ENCODE data around the gene IL19.
A peak's percentile ranks its signal among the peaks of the same experiment; 100 is the strongest.

The IL19 gene

DNA sequence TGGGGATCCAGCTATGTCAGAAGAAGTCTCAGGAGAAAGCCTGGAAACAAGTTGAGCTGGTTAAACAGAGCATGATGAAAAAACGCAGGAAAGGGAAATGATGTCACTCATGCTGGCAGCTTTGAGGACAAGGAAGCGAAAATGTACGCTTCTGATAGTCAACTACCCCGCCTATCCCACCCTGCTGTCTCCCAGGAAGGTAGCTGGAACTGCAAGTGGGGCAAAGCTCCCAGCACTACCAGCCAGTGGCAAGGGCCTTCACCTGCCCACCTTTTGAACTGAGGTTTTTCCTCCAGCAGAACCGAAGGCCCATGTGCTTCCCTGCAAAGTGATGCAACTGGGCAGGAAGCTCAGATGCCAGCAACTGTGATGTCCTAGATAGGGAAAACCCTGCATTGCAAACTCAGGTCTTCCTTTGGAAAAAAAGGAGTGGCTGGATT, 88.5 kb downstream of the IL19 start:
- DNase-seq (ENCODE audit: low spot score), result no peak

DNA sequence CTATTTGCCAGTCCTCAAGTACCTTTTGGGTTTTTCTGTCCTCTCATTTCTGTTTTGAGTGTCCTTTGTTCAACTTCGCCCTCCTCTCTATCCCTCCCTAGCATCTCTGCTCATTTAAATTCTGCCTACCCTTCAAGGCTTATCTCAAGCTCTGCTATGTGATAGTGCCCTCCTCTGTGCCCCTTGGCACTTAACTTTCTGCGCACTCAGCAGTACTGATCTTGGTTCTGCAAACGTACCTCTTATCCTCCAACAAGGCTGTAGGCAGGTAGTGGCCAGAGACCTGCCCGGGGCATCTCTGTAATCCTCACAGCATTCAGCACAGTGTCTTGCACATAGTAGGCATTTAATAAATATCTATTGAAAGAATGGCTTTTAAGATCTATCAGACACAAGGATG, 89.6 kb downstream of the IL19 start:
- no peak for DNase-seq (ENCODE audit: low spot score)

DNA sequence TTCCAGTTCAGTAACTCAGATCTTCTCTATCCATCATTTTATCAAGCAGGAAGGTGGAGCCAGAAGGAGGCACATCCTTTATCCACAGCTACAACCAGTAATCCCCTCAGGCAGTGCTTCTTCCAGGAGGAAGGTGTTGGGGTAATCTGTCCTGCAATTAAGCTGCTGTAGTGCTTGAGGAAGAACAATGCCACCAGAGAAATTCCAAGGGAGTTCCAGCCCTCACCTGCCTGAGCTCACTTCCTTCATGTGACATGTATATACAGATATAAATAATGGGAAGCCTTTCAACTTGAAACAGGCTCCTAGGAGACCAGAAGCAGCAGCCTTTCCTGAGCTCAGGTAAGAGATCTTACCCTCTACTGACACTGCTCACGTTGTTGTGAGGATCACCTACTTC, 92.7 kb downstream of the IL19 start:
- no peak for DNase-seq (ENCODE audit: low spot score)

DNA sequence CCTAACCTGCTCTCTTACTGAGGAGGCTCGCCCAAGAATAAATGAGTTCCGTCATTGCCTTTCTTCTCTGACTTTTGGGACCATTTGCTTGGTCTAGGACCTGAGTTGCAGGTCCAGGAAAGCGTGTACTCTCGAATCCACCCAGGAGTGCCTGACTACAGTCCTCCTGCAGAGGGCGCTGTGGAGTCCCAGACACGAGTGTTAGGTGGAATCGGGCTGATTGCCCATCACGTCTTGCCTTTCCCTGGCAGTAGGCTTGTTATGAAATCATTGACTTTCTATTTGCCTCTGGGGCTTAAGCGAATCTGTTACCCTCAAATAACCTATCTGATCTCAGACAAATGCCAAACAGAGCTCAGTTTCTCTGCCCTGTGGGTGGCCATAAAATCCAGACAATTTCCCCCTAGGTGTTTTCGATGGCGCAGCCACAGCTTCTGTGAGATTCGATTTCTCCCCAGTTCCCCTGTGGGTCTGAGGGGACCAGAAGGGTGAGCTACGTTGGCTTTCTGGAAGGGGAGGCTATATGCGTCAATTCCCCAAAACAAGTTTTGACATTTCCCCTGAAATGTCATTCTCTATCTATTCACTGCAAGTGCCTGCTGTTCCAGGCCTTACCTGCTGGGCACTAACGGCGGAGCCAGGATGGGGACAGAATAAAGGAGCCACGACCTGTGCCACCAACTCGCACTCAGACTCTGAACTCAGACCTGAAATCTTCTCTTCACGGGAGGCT, 94.5 kb downstream of the IL19 start, which contains the start of gene IL20:
IL20 (plus strand) TSS at position 685 of the 733 bp plus-strand sequence. CDS start 230 bp downstream, outside the sequence.
- DNase-seq (ENCODE audit: low spot score), result peak; percentile 77

DNA sequence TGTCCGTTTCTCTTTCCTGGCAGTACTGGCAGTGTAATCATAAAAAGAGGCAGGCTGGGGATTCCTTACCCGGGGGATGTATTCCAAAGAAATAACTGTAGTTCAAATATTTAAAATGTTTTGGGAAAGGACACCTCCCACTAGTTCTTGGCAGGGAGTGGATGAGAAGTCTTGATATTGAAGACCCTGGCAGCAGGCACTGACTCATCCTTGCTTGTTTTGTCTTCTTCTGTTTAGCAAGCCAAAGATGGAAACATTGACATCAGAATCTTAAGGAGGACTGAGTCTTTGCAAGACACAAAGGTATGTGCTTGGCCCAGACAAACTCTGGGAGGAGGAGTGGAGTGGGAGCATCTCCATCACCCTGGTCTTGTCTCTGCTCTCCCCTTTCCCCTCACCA, 95.5 kb downstream of the IL19 start:
- DNase-seq (ENCODE audit: low spot score), result no peak

DNA sequence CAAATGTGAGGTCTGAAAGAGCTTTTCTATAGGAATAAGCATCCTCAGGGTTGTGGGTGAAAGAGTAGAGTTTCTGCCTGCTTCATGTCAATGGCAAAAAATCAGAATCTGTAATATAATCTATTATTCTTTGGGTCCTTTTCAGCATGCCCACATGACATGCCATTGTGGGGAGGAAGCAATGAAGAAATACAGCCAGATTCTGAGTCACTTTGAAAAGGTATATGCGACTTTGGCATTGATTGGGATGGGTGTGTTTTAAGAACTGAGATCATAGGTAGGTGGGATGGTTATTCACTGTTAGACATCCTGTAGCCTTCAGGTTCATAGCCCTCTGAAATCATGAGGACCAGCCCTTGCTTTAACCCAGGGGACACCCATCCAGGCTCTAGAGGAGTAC, 96.7 kb downstream of the IL19 start:
- DNase-seq (ENCODE audit: low spot score), result no peak

DNA sequence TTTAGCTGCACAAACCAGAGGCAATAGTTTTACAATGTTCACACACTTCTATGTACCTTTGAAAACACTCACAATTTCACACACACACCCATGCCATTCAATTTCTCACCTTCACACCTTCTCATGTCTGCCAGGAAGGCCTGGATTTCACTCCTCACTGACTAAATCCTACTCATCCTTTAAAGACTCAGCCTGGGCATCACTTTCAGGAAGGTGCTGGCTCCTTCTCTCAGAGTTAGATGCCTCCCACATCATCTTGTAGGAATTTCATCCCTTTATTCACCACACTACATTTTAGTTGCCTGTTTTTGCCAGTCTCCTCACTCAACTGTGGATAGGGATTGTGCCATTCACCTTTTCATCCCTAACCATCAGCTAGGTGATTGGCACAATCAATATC, 97.1 kb downstream of the IL19 start:
- no peak for DNase-seq (ENCODE audit: low spot score)

DNA sequence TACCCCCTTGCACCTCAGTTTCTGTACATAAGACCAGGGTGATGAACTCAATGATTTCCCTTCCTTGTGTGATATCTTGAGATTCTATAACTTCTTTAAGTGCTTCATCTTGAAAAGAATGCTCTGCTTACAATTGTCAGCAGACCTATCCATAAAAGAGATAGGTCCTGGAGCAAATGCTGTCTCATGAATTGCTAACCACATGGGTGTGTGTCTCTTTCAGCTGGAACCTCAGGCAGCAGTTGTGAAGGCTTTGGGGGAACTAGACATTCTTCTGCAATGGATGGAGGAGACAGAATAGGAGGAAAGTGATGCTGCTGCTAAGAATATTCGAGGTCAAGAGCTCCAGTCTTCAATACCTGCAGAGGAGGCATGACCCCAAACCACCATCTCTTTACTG, 97.7 kb downstream of the IL19 start:
- DNase-seq (ENCODE audit: low spot score), result no peak

DNA sequence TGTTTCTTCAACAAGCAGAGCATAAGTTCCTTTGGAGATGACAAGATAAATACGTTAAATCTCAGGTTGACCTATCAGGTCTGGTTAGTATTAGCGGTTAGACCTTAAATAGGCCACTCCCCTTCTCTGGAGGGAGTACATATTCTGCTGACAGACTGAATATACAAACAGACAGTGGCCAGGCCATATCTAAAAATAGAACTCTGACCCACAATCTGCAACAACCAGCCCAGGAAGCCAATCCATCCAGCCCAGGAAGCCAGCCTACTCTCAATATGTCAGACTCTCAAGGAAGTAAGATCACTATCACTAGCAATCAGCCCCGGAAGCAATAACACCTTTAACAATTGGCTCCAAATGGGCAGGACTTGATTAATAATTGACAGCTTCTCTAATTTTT, 101.6 kb downstream of the IL19 start:
- DNase-seq (ENCODE audit: low spot score), result no peak

DNA sequence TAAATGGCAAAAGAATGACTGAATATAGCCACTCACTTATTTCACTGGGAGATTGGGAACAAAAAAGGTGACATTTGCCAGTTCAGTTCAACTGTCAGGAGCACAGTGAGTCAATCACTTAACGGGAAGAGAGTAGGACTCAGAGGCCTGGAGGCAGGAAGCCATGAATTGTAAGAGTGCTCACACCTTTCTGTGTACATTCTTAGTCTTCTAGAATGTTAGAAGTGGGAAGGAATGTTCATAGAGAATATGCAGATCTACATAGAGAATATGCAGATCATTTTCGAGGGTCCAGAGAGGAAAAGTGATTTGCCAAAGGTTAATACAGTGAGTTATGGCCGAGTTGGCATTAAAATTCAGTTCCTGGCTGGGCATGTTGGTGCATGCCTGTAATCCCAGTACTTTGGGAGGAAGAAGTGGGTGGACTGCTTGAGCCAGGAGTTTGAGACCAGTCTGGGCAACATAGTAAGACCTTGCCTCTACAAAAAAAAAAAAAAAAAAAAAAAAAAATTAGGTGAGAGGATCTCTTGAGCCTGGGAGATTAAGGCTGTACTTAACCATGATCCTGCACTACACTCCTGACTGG, 103.1 kb downstream of the IL19 start:
- no peak for DNase-seq (ENCODE audit: low spot score)

DNA sequence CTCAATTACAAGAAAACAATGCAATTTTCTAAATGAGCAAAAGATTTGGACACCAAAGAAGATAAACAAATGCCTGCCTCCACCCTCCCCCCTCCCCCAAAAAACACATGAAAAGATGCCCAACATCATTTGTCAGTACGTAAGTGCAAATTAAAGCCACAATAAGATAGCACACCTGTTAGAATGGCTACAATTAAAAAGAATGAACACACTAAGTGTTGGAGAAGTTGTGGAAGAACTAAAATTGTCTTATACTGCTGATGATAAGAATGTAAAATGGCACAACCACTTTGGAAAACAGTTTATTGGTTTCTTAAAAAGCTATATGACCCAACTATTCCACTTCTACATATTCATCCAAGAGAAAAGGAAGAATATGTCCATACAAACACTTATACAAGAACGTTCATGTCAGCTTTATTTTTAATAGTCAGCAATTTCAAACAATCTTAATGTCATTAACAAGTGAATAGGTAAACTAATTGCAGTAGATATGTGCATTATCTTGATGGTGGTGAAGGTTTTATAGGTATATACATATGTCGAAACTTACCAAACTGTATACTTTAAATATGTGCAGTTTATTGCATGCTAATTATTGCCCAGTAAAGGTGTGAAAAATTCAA, 105.3 kb downstream of the IL19 start:
- no peak for DNase-seq (ENCODE audit: low spot score)

DNA sequence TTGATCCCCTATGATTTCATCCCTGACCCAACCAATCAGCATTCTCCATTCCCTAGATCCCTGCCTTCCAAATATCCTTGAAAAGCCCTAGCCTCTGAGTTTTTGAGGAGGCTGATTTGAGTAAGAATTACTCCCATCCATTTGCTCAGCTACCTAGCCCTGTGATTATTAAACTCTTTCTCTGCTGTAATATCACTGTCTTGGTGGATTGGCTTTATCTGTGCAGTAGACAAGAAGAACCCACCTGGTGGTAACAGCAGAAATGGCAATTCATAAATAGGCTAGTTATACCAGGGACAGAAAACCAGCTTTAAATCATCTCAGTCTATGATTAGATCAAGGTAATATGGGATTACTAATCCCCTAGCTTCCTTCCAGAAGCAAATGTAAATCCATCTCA, 107.9 kb downstream of the IL19 start:
- DNase-seq (ENCODE audit: low spot score), result no peak

DNA sequence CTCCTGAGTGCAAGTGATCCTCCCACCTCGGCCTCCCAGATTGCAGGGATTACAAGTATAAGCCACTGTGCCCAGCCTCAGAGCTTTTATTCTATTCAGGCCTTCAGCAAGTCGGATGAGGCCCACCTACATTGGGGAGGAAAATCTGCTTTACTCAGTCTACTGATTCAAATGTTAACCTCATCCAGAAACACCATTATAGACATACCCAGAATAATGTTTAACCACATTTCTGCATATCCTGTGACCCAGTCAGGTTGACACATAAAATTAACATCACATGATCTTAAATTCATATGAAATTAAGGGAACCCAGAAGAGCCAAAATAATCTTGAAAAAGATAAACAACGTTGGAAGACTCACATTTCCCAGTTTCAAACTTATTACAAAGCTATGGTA, 109.7 kb downstream of the IL19 start:
- no peak for DNase-seq (ENCODE audit: low spot score)

DNA sequence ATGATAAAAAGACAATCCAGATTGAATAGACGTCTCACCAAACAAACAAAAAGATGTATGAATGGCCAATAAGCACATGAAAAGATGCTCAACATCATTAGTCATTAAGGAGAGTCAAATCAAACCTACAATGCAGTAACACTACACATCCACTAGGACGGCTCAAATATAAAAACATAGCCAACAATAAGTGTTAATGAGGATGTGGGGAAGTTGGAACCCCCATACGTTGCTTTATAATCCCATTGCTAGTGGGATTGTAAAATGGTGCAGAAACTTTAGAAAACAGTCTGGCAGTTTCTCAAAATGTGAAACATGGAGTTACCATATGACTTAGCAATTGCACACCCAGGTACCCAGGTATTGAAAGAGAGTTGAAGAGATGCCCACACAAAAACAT, 112.0 kb downstream of the IL19 start:
- DNase-seq (ENCODE audit: low spot score), result no peak

DNA sequence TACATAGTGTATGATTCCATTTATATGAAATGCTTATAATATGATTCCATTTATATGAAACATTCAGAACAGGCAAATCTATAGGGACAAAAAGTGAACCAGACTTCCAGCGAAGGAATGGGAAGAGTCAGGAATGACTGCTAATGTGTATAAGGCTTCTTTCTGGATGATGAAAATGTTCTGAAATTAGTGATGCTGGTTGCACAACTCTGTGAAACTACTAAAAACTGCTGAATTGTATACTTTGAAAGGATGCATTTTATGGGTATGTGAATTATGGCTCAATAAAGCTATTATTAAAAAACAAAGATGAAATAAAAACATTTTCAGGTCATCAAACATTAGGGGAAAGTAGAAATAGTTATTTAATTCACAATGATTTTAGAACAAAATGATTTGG, 112.6 kb downstream of the IL19 start:
- no peak for DNase-seq (ENCODE audit: low spot score)

DNA sequence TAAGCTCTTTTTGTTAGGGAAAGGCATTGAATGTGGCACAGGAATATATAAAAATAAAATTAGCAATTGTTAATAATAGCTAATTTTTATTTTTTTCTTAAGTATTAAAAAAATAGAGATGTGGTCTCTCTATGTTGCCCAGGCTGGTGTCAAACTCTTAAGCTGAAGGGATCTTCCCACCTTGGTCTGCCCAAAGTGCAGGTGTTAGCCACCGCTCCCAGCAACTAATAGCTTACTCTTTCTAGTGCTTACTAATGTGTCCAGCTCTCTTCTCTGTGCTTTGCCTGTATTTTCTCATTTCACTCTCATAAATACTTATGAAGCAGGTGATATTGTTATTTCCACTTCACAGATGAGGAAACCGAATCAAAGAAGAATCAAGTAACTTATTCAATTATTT, 113.3 kb downstream of the IL19 start:
- DNase-seq (ENCODE audit: low spot score), result no peak

DNA sequence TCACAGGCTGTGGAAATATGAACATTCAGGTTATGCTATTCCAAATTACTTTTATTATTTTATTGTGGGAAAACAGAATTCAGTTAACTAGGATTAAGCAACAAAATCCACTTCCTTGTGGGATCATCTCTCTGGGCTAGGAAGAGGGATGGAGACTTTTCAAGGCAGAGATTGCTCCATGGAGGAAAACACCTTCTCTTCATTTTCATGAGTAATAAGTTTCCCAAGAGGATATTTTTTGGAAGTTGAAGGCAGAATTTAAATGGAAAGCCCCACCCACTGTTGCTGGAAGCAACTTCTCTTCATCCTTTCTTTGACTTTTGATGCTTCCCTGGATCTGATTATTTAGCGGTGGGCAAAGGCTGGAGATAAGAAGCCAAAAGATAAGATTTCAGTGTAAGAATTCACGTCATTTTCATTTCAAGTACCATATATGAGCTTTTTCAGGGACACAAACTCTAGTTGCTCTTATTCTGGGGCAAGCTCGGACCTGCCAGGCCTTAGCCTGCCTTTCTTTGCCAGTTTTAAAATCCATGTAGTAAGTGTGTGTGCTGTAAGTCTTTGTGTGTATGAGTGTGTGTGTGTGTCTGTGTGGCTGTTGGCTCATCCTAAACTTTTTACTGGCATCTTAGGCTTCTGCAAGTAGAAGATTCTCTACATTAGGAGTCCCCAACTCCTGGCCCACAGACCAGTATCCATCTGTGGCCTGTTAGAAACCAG, 114.9 kb downstream of the IL19 start:
- no peak for DNase-seq (ENCODE audit: low spot score)

DNA sequence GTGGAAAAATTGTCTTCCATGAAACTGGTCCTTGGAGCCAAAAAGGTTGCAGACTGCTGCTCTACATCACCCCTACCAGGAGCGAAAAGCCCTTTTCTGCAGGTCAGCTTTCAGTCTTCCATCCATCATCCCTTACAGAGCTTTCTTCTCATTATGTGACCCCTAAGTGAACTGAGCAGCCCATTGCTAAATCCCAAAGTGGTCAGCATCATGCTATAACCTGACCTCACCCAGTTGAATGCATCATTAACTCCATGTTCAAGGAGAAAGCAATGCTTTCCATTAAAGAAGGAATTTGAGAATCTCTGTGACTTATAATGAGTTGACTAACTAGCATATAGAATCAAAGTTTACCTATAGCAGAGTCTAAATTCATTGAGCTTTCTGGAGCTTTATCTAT, 116.3 kb downstream of the IL19 start:
- DNase-seq (ENCODE audit: low spot score), result no peak

DNA sequence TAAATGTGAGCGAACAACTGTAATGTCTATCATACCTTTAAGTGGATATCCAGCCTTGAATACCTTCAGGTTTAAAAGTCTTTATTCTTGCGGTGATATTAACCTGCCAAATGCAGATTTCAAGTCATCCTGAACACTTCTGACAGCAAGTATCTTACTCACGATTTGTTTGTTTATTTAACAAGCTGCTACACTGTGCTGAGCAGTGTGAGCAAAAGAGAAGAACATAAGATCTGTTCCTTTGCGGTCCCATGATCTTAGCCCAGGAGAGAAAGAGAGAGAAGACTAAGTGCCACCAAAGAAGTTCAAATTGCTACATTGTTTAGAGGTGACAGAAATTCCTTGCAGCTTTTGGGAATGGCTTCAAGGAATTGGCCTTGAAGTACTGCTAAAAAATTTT, 117.1 kb downstream of the IL19 start:
- no peak for DNase-seq (ENCODE audit: low spot score)

DNA sequence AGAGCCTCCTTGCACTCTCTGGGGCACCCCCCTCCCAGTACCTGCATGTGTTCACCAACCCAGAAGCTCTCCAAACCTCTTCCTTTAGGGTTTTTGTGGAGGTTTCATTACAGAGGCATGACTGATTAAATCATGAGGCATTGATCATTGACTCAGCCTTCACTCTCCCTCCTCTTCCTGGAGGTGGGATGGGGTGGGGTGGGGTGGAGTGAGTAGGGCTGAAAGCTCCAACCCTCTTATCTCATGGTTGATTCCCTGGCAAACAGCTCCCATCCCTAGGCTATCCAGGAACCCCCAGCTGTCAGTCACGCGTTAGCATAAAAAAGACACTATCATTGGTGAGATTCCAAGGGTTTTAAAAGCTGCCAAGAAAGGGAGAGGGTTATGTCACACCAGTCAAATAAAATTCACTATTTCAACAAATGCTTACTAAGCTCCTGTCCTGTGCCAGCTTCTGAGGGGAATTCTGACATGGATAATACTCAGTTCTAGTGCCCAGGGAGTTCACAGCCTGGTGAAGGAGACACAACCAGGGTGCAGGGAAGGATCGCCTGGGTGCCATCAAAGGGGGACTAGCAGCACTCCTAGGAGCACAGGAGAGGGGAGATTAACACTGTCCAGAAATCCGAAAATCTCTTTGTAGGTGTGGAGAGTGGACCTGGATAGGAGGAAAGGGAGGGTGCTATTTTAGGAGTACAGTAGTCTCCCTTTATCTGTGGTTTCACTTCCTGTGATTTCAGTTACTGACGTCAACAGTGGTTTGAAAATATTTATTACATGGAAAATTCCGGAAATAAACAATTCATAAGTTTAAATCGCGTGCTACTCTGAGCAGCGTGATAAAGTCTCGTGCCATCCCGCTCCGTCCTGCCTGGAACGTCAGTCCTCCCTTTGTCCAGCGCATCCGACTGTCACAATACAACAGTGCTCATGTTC, 119.8 kb downstream of the IL19 start:
- no peak for DNase-seq (ENCODE audit: low spot score)

DNA sequence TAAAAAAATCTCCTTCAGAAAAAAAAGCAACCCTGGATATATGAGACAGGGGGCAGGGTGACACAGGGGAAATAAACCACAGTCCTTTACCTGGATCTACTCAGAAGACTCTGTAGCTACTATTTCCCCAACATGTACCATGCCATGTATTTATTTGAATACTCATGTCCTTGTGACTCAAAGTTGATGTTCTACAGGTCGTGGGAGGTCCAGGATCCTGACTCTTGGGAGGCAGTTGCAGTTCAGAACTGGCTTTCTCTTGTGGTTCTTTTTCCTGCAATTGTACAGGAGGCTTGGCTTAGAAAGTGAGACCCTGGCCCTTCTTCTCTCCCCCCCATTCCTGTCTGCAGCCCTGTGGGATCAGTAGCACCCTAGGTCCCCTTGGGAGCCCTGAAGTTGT, 120.8 kb downstream of the IL19 start:
- no peak for DNase-seq (ENCODE audit: low spot score)
